DOHH2 (cell line): ENCODE data around the gene KCNE2.

Source experiments
- EZH2phosphoT487 ChIP-seq: fragments of 200-600 bp; sonication (generic); IDR thresholded peaks from 2 replicates; pipeline ENCODE4 v1.6.1; 2017; ENCODE audit warnings: borderline replicate concordance, mild to moderate bottlenecking, antibody characterized with exemption, low read length, moderate library complexity, mixed read lengths
- TF ChIP-seq, protein P1 (sequence below): fragments of 200-600 bp; sonication (generic); IDR thresholded peaks from one replicate; pipeline ENCODE4 v1.5.1; 2014; ENCODE audit warnings: antibody characterized with exemption, mild to moderate bottlenecking, low read depth, low read length; ENCODE audit not compliant: poor library complexity, severe bottlenecking

DNA sequence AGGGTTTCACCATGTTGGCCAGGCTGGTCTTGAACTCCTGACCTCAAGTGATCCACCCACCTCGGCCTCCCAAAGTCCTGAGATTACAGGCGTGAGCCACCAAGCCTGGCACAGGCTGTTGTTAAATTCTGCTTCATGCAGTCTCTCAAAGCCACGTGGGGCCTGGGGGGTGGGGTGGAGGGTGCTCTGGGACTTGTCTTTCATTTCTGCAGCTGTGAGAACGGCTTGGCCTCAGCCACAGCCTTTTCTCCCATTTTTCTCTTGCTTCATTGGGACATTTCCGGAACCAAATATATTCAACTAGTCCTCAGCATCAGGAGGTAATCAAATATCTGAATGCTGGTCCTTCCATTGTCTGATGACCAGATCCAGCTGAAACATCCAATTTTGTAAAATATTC, 27.6 kb upstream of the KCNE2 start:
- TF ChIP-seq, protein P1, sequence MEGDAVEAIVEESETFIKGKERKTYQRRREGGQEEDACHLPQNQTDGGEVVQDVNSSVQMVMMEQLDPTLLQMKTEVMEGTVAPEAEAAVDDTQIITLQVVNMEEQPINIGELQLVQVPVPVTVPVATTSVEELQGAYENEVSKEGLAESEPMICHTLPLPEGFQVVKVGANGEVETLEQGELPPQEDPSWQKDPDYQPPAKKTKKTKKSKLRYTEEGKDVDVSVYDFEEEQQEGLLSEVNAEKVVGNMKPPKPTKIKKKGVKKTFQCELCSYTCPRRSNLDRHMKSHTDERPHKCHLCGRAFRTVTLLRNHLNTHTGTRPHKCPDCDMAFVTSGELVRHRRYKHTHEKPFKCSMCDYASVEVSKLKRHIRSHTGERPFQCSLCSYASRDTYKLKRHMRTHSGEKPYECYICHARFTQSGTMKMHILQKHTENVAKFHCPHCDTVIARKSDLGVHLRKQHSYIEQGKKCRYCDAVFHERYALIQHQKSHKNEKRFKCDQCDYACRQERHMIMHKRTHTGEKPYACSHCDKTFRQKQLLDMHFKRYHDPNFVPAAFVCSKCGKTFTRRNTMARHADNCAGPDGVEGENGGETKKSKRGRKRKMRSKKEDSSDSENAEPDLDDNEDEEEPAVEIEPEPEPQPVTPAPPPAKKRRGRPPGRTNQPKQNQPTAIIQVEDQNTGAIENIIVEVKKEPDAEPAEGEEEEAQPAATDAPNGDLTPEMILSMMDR: no peak
- no peak for TF ChIP-seq EZH2phosphoT487
